Measurements from ENCODE around the gene TAS2R3. TPM values are rescaled to one million over a fixed set of nuclear protein-coding genes. Genes with fewer than 3 reads are reported as not detected.

The TAS2R3 gene
- total RNA-seq, 1 donor = 1.4 TPM

DNA sequence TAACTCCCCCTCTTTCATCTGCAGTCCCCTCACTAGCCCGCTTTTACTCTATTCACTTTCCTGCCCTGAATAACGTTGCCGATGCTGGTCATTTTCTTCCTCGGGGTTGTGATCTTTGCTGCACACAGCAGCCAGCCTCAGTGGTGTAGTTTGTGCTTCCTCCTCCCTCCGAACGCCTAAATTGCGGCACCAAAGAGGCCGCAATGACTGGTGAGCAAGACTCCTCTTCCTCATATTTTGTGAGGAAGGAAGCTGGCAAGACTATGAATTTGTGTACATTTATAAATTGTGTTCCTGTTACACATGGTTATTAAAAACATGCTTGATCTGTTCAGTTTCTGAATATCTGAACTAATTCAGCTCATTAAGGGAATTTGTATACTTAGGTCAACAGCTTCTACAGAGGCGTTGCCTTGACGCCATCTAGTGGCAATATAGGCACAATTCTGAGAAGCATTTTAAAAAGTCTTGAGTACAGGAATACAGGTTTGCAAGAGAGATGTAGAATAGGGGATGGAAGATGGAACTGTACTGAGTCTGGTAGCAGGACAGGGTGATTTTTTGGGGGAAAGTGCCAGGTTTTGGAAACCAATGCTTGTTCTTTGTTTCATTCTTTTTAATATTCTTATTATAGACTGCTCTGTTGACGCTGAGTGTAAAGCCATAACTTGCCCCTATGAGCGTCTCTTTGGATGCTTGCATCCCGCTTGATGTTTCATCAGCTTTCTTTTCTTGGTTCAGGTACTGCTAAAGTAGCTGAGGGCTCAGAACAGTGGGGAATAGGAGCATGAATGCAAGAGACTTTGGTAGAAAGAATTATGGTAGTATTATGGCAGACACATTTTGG lies 22.0 kb downstream of the TAS2R3 start:
- TF ChIP-seq, protein P1, sequence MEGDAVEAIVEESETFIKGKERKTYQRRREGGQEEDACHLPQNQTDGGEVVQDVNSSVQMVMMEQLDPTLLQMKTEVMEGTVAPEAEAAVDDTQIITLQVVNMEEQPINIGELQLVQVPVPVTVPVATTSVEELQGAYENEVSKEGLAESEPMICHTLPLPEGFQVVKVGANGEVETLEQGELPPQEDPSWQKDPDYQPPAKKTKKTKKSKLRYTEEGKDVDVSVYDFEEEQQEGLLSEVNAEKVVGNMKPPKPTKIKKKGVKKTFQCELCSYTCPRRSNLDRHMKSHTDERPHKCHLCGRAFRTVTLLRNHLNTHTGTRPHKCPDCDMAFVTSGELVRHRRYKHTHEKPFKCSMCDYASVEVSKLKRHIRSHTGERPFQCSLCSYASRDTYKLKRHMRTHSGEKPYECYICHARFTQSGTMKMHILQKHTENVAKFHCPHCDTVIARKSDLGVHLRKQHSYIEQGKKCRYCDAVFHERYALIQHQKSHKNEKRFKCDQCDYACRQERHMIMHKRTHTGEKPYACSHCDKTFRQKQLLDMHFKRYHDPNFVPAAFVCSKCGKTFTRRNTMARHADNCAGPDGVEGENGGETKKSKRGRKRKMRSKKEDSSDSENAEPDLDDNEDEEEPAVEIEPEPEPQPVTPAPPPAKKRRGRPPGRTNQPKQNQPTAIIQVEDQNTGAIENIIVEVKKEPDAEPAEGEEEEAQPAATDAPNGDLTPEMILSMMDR (IDR thresholded peaks at IDR 0.05; ENCODE audit: extremely low read depth, low read depth, low read length) = peak; percentile 81
- H3K27me3 ChIP-seq (ENCODE audit: insufficient read depth, low read length) = no peaks in the 10 kb centered on the region
- H3K4me1 ChIP-seq (ENCODE audit: insufficient read depth, low read length) = no peaks in the 10 kb centered on the region
- H2AFZ ChIP-seq (ENCODE audit: low read length) = no peak overlapping the region
- H3K4me3 ChIP-seq (ENCODE audit: insufficient read depth, low read length) = no peak overlapping the region
- no peak overlapping the region for H3K4me2 ChIP-seq (ENCODE audit: insufficient read depth, low read length)
- no peaks in the 10 kb centered on the region for H3K36me3 ChIP-seq (ENCODE audit: insufficient read depth, low read length)
- H3K27ac ChIP-seq (ENCODE audit: low read depth, low read length) = no peak overlapping the region
- H4K20me1 ChIP-seq (ENCODE audit: insufficient read depth, low read length) = no peaks in the 10 kb centered on the region
- H3K79me2 ChIP-seq (ENCODE audit: insufficient read depth, low read length) = no peaks in the 10 kb centered on the region
- H3K9me3 ChIP-seq (ENCODE audit: low read depth, low read length) = no peaks in the 10 kb centered on the region
- DNase-seq (ENCODE audit: insufficient read length, low spot score, missing footprints) = peak; percentile 88

GRCh38 chr7:141788296-141788695 lies 24.4 kb downstream of the TAS2R3 start:
- Histone ChIP-seq H3K4me2 (ENCODE audit: insufficient read depth, low read length) (no peak overlapping the region), H2AFZ (ENCODE audit: low read length) (no peak overlapping the region), H3K27ac (ENCODE audit: low read depth, low read length) (no peak overlapping the region), H3K36me3 (ENCODE audit: insufficient read depth, low read length) (no peaks in the 10 kb centered on the region), H3K27me3 (ENCODE audit: insufficient read depth, low read length) (no peaks in the 10 kb centered on the region), H3K79me2 (ENCODE audit: insufficient read depth, low read length) (no peaks in the 10 kb centered on the region), H3K4me1 (ENCODE audit: insufficient read depth, low read length) (no peaks in the 10 kb centered on the region), H4K20me1 (ENCODE audit: insufficient read depth, low read length) (no peaks in the 10 kb centered on the region), H3K9me3 (ENCODE audit: low read depth, low read length) (no peaks in the 10 kb centered on the region), H3K4me3 (ENCODE audit: insufficient read depth, low read length) (no peak overlapping the region)
- no peak for DNase-seq (ENCODE audit: insufficient read length, low spot score, missing footprints)
- TF ChIP-seq, protein P1 (IDR thresholded peaks at IDR 0.05; ENCODE audit: extremely low read depth, low read depth, low read length) = no peak

- Histone ChIP-seq H2AFZ (ENCODE audit: low read length) (no peak within 1 kb of the TSS), H3K4me3 (ENCODE audit: insufficient read depth, low read length) (no peak within 1 kb of the TSS), H3K9me3 (ENCODE audit: low read depth, low read length) (no peaks in the 10 kb centered on the region), H3K4me2 (ENCODE audit: insufficient read depth, low read length) (no peak within 1 kb of the TSS), H3K36me3 (ENCODE audit: insufficient read depth, low read length) (no peaks in the 10 kb centered on the region), H3K27ac (ENCODE audit: low read depth, low read length) (no peak within 1 kb of the TSS), H3K27me3 (ENCODE audit: insufficient read depth, low read length) (no peaks in the 10 kb centered on the region), H3K4me1 (ENCODE audit: insufficient read depth, low read length) (no peaks in the 10 kb centered on the region), H3K79me2 (ENCODE audit: insufficient read depth, low read length) (no peaks in the 10 kb centered on the region), H4K20me1 (ENCODE audit: insufficient read depth, low read length) (no peaks in the 10 kb centered on the region)
- TF ChIP-seq, protein P1 (IDR thresholded peaks at IDR 0.05; ENCODE audit: extremely low read depth, low read depth, low read length) = no peak
- DNase-seq (ENCODE audit: insufficient read length, low spot score, missing footprints) = no peak
Observed at GRCh38 chr7:141789917-141790316, 26.0 kb downstream of the TAS2R3 start, which contains the start of gene TAS2R5. TSS of gene TAS2R5 (plus strand) at chr7:141790217. CDS start at chr7:141790362, 145 bp downstream.

DNA sequence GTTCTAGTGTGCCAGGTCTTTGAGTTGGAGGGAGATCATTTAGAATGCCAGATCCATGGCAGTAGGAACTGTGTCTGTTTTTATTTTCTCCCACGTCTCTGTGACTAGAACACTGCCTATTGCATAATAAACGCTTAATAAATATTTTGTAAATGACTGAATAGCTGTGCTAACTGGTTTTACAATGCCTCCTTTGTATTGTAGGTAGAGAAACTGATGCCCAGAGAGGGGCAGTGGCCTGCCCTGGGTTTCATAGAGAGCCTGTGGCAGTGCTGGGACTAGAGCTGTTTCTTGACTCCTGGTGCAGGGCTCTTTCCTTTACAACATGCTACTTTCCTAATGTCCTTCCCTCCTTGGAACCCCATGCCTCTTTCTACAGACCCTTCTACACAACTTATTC lies 28.6 kb downstream of the TAS2R3 start:
- no peaks in the 10 kb centered on the region for H3K36me3 ChIP-seq (ENCODE audit: insufficient read depth, low read length)
- TF ChIP-seq, protein P1 (IDR thresholded peaks at IDR 0.05; ENCODE audit: extremely low read depth, low read depth, low read length) = no peak

More for the DNA sequence above, 28.6 kb downstream of the TAS2R3 start:
- H3K79me2 ChIP-seq (ENCODE audit: insufficient read depth, low read length) = no peaks in the 10 kb centered on the region
- no peak overlapping the region for H3K4me3 ChIP-seq (ENCODE audit: insufficient read depth, low read length)
- no peaks in the 10 kb centered on the region for H4K20me1 ChIP-seq (ENCODE audit: insufficient read depth, low read length)
- no peaks in the 10 kb centered on the region for H3K9me3 ChIP-seq (ENCODE audit: low read depth, low read length)
- no peak overlapping the region for H2AFZ ChIP-seq (ENCODE audit: low read length)
- H3K27ac ChIP-seq (ENCODE audit: low read depth, low read length) = no peak overlapping the region
- no peaks in the 10 kb centered on the region for H3K27me3 ChIP-seq (ENCODE audit: insufficient read depth, low read length)
- H3K4me1 ChIP-seq (ENCODE audit: insufficient read depth, low read length) = no peaks in the 10 kb centered on the region
- DNase-seq (ENCODE audit: insufficient read length, low spot score, missing footprints) = no peak
- H3K4me2 ChIP-seq (ENCODE audit: insufficient read depth, low read length) = no peak overlapping the region
